HG03342 (cell line): ENCODE results near the gene BCAS3.
"Not testable (repeated sequence)": the region's sequence is repeated elsewhere in the genome, so short reads cannot be mapped to it uniquely, and the experiment has no call there.

Experiments
- ATAC-seq: cut with Tn5 transposase; IDR thresholded peaks from one replicate; pipeline ENCODE4 v1.9.1; 2021; ENCODE audit warnings: mild to moderate bottlenecking, moderate library complexity; ENCODE audit not compliant: unreplicated experiment

The BCAS3 gene

DNA sequence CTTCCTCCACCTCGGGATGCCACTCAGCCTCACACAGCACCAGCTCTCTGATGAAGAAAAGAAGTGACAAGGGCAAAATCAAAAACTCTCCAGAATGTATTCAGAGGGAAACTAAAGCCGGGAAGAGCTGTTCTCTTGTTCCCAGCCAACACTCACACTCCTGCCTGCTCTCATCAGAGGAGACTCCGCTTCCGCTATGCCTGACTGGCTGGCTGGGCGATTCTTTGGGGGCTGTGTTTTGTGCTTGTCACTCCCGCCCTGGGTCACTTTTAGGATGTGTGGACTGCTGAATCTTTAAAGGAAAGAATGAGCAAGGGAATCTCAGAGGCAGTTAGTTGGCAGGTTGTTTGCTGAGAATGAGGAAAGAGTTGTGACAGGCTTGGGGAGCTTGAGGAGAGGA, 667.4 kb downstream of the BCAS3 start:
- ATAC-seq = no peak

DNA sequence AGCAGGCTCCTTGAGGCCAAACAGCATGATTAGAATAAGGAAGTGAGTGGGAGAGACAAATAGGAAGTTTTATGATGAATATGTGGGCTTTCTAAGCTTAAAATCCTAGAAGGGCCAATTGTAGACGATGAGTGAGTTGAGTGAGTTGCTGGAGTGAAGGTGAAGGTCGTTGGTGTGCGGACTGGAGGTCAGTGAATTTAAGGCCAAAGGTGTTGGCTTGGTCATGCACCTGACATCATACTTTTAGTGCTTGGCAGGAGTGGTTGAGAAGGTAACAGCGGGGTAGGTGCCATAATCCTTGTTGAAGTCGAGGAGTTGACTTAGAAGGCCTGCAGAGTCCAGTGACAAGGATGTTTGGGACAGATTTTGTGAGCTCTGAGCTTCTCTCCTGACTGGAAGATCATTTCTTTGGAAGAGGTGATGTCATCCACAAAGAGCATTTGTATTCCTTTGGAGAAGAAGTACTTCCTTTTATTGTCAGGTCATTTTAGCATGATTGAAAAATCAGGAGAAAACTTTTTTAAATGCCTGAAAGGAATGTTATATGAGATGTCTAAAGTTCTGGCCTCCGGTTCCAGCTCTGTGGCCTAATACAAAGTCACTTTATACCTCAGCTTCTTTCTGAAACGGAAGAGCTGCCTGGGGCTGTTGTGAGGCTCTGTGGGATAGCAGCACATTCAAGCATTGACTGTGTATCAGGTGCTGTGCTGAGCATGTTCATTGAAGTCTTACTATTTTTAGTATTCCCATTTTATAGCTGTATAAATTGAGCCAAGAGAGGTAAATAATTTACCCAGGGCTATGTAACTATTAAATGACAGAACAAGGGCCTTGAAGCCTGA, 668.4 kb downstream of the BCAS3 start:
- ATAC-seq = no peak

DNA sequence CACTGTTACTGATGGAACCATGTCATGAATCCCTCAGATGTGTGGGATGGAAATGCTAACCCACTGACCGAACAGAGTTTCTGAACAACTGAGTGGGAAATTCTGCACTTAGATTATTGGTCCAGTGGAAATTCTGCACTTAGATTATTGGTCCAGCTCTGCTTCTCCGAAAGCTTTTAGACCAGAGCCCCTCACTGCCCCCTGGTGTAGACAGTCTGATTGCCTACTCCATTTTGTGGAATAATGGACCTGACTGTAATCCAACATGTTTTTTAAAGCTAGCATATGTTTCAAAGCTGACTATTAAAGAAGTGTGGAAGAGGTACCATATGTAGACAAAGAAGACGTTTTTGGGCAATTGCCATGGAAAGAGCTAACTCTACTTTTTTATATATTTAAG, 671.7 kb downstream of the BCAS3 start:
- no peak for ATAC-seq

DNA sequence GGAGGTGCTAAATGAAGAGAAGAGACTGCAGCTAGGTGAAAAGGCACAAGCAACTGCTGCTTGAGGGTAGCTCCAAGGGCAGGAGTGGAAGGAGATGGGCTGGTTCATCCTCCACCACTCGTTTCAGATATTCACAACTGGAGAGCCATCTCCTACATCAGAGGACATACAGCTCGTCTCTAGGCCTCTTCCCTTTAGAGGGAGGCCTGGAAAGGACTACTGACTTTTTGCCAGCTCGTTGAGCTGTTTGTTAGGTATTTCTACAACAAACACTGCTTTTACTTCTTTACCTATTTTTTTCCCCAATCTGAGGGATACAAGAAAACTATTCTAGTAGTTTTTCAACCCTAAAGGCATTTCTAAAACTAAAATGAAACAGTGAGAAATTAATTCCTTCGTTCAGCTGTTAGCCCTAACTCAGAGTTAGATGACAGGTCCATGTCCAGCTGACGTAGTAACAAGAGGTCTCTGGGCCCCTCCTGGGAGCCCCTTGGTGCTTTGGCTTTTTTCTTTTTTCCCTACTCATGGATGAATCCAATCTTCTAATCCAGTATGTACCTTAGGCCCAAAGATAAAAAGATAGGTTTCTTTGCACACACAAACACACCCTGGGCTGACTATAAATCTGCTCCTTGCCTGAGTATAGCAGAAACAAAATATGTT, 674.2 kb downstream of the BCAS3 start:
- ATAC-seq = no peak

DNA sequence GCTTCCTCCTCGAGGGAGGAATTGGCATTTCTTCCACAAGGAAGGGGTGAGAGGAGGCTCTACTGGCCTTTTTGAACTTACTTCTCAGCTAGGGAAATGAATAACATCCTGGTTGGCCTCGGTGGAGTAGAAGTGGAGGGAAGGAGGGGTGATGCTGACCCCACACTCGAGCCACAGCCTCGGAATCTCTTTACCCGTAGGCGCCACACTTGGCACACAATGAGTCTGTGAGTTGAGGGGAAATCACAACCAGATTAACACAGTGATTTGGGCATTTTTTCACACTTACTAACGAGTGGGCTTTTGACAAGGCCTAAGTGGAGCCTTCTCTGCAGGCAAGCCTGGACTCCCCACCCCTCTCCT, 674.7 kb downstream of the BCAS3 start:
- no peak for ATAC-seq

DNA sequence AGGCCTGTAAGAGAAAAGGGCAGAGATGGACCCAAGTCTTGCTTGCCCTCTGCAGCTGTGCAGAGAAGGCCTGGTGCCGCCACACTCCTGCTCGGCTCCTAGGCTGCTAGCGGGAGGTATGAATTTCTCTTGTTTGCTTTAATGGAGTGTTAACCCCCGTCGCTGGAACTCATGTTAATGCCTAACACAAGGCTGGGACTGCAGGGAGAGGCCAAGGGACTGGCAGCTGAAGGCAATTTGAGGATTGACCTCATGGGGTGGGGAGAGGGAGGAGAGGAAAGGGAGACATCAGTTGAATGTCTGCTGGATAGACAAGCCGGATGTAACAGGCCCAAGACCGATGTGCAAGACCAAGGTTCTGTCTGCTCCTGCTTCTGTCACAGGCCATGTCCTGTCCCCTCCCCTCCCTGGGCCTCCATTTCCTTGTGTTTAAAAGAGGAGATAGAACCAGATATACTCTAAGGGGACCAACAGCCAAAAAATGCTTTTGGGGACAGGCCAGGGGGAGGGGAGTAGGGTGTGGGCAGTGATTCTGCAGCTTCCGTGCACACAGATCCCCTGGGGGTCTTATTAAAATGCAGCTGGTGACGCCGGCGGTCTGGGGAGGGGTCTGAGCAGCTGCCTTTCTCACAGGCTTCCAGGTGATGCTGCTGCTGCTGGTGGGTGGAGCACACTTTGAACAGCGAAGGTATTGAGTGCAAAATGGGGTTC, 675.3 kb downstream of the BCAS3 start:
- no peak for ATAC-seq

DNA sequence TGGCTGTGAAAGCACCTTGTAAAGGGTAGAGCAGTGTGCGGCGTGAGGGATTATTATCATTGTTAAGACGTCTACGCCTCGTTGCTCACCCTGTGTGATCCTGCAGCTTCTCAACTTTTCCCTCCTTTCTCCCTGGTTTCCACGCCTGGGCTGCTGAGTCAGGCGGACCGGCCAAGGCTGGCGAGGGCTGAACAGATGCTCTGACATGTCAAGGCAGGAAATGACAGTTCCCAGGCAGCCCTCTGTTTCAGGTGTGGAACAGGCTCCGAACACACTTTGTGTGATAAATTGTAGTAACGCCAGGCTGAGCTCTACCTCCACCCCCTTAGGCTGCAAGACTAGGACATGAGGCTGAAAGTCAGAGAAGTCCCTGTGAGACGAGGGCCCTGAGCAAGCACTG, 676.0 kb downstream of the BCAS3 start:
- no peak for ATAC-seq

DNA sequence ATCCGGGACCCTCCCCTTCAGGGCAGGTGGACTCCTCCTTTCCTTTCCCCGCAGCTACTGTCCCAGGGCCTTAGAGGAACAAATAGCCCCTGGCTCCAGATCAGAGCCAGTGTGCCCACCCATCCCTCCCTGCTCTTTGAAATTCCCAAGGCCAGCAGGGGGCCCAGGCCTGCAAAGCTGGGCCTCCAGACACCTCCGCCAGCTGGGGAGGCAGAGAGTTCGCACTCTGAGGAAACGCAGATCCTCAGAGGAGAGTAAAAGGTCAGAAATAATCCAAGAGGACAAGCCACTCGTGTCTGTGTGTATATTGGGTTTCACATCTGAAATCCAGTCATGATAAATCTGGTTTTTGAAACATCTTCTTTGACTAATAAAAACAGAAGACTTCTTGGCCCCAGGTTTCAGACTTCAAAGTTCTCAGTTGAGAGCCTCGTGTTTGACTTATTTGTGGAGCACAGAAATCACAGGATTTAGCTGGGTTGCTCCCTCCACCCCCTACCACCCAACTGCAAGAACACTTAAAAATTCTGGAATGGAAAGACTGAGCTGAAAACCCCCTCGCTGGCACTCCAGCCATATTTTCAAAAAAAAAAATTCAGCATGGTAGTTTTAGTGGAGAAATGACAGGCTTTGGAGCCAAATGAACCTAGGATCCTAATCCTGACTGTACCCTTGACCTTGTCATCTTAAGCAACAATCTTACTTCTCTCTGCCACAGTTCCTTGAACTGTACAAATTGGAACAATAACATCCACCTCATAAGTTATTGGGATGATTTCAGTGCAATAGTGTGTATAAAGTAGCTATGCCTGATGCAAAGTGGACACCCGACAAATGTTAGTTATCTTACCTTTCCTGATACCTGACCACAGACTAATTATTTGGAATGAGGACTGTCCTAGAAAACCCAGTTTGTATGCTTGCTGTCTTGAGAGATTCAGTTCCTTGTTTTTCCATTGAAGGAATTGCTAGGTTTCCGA, 677.5 kb downstream of the BCAS3 start:
- no peak for ATAC-seq

DNA sequence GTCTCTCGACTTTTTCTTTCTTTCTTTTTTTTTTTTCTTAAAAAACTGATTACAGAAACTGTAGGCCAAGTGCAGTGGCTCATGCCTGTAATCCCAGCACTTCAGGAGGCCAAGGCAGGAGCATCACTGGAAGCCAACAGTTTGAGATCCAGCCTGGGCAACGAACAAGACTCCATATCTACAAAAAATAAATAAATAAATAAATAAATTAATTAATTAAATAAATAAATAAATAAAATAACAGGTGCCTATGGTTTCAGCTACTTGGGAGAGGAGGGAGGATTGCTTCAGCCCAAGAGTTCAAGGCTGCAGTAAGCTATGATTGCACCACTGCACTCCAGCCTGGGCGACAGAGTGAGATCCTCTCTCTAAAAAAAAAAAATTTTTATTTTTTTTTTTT, 679.4 kb downstream of the BCAS3 start:
- not testable (repeated sequence) for ATAC-seq

DNA sequence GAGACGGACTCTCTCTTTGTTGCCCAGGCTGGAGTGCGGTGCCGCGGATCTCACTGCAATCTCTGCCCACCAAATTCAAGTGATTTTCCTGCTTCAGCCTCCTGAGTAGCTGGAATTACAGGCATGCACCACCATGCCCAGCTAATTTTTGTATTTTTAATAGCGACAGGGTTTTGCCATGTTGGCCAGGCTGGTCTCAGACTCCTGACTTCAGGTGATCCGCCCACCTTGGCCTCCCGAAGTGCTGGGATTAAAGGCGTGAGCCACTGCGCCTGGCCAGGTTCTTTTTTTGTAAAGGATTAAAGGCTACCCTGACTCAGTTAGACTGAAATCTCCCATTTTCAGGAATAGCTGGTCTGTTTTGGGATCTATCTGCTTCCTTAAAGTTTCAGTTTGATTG, 681.9 kb downstream of the BCAS3 start:
- ATAC-seq = not testable (repeated sequence)

DNA sequence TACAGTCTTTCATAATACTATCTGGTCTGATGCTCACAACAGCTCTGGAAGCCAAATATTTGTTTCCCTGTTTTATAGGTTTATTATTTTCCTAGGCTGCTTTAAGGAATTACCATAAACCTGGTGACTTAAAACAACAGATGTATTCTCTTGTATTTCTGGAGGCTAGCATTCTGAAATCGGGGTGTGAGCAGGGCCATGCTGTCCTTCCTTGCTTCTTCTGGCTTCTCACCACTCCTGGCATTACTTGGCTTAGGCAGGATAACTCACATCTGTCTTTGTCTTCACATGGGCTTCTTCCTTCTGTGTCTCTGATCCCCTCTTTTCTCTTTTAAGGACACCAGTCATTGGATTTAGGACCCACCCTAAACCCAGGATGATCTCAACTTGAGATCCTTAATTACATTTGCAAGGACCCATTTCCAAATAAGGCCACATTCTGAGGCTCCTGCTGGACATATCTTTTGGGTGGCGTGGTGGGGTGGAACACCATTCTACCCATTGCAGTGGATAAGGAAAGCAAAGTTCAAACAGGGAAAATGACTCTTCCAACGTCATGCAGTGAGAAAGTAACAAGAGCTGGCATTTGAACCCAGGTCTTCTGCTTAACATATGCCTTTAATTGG, 682.8 kb downstream of the BCAS3 start:
- no peak for ATAC-seq

DNA sequence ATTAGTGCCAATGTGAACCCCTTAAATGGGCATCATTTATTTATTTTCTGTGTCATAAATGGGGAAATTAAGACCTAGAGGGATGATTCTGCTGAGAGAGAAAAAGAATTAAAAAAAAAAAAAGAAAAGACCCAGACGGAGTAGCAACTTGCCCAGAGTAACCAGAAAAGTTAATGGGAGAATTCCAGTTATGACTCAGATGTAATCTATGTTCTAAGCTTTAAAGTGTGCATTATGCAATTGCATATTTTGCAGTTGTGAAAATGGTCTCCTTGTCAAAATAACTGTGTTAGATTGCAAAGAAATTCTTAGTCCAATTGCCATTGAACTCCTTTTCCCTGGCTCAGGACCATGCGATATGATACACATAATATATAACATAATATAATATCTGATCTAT, 683.4 kb downstream of the BCAS3 start:
- ATAC-seq = no peak

DNA sequence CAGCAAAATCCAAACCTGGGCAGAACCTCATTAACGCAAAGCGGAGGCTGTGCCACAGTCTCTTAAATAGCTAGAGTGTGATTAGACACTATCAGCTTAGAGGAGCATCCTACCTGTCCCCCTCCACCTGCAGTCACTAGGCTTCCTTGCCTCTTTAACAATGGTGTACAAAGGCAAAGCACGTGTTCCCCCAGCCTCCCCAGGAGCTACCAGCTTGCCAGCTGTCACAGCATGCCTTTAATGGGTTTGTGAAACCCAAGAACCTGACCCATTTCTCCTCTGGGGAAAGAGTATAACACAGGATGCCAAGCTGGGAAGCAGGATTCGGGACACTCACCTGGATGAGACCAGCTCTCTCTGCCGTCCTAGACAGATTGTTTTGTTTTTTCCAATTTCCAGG, 684.7 kb downstream of the BCAS3 start:
- no peak for ATAC-seq

DNA sequence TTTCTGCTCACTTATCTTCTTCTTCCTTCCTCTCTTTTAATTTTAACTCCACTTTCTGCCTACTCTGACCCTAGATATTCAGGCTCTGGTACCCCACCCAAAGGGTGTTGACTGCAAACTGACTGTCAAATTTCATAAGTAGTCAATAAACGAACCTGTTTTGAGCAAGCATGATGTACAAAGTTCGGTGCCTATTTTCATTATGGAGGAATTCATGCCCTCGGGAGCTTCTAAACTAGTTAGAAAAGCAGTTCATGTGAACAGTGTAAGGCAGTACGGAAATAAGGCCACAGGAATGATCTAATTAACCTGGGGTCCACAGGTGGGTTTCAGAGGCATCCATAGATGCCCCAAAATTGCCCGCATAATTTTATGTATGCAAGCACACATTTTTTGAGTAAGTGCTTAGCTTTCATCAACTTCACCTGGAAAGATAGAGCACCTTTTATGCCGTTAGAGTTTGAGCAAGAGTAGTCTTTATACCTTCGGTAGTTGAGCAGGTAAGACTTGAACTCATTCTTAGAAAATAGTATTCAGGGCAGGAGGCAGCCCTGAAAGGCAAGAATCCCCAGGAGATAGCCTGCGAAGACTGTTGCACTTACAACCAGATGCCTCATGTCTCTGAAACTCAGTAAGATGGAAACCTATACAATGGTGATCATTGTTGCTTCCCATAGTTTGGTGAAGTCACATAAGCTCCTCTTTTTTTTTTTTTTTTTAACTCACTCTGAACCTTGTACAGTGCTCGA, 685.4 kb downstream of the BCAS3 start:
- ATAC-seq = no peak

DNA sequence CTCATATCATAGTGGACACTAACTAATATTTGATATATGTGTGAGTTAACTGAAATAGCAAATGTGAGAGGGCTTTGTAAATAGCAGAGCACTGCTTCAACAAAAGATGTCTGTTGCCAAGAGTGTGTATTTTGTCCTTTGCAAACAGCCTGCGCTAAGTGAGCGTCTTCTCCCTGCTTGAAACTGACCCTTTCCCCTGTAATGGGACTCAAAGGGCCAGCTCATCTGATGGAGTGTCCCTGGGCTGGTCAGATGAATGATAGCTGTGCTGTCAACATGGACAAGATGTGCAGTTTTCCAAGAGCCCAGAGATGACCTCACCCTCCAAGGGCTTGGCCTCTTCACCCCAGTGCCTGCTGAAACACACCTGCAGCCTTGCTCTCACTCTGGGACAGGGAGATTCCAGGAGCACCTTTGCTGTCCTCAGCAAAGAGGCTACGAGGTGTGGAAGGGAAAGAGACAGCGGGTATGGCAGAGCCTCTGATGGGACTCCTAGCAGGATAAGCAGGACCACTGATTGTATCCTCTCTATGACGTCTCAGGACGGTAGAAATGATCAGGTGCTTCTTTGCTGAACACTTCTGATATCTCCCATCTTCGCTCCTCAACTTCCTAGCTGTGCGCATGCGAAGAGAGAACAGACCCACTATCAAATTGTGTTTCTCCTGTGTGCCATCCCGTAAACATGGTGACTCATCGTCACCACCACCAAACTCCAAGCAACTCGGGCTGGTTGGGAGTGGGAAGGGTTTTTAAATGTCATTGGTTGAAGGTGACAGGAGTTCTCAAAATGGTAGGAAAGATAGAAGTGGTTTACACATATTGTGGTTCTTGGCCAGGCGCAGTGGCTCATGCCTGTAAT, 686.2 kb downstream of the BCAS3 start:
- no peak for ATAC-seq

DNA sequence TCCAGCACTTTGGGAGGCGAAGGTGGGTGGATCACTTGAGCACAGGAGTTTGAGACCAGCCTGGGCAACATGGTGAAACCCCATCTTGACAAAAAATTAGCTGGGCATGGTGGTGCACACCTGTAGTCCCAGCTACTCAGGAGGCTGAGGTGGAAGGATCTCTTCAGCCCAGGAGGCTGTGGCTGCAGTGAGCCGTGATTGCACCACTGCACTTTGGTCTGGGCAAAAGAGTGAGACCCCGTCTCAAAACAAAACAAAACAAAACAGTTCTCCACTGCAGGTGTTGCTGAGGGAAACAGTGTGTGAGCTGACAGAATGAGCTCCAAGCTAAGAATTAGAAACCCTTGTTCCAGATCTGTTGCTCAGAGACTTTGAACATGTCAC, 686.8 kb downstream of the BCAS3 start:
- ATAC-seq = no peak

DNA sequence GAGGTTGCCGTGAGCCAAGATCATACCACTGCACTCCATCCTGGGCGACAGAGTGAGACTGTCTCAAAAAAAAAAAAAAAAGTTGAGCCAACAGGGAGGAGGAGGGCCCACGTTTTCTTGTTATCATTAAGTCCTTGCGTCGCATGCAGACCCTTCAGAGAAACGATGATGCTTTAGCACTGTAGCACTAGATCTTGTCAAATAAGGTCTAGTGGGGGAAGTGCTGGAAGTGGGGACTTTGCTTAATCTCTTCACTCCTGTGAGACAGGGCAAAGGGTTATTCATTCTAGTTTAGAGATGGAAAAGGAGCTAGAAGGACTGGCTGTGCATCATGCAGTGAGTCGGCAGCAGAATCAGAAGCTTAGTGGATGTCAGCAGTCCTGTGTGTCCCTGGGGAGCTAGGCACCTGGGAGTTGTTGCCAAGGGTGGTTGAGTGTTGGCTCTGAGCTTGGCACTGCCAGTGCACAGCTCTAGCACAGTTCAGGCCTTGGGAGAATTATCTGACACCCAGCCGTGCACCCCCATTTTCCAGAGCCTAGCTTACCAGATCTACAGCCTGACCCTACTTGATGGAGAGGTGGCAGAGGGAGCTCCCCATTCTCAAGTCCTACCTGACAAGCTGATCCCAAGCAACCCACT, 688.5 kb downstream of the BCAS3 start:
- no peak for ATAC-seq

DNA sequence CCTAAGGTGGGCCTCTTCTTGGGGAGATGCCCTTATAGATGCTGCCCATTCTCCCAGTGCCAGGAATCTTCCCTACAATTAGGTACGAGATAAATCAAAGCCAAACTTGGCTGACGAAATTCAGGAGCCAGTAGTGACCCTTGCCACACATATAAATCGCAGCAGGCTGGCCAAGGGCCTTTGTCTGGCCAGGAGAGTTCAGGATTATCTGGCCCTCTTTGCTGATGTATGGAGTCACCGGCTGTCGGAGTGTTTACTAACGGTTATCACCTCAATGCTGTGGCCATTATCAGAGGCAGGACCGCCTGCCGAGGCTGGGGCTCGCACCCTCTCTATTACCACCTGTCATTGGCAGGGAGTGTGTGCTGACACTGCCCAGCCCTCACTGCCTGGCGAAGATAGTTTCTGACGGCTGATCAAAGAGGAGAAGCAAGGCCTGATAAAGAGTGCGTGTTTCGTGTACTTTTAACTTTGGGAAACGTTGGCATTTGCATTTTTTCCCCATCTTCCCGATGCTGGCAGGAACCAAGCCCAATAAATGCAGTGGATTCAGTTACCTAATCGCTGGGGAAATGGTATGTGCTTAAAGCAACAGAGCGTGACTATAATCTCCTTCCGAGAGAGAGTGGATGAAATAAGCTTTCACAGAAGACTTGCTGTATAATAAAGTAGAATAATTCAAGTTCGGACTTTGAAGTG, 689.2 kb downstream of the BCAS3 start:
- ATAC-seq = no peak
